Fibroblast of skin of right biceps (primary cell): ENCODE measurements around the gene QKI.
"Not testable (repeated sequence)": the region's sequence is repeated elsewhere in the genome, so short reads cannot be mapped to it uniquely, and the experiment has no call there.

ENCODE experiments used
- DNase-seq: peaks from one replicate; pipeline ENCODE4 v3.0.0-alpha.2; 2013

Gene QKI

DNA sequence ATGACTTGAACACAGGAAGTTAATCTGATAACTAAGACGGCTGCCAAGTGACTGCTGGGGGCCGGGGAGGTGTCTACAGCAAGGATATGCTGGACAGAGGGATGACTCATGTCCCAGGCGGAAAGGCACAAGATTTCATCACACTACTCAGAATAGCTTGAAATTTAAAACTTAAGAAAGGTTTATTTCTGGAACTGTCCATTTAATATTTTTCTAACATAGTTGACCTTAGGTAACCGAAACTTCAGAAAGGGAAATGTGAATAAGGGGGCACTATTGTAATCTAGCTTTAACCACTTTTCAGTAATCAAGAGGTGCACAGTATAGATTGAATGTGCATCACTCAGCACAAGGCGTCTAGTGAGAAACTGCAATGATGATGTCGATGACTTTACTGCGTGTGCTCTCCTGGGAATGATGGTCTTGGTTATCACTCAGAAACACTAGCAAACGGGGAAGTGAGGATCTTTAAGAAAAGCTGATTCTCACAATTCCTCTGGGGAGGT lies 171.5 kb downstream of the QKI start:
- DNase-seq: peak; percentile 91

GRCh38 chr6:163586888-163587287 lies 172.4 kb downstream of the QKI start:
- no peak for DNase-seq

DNA sequence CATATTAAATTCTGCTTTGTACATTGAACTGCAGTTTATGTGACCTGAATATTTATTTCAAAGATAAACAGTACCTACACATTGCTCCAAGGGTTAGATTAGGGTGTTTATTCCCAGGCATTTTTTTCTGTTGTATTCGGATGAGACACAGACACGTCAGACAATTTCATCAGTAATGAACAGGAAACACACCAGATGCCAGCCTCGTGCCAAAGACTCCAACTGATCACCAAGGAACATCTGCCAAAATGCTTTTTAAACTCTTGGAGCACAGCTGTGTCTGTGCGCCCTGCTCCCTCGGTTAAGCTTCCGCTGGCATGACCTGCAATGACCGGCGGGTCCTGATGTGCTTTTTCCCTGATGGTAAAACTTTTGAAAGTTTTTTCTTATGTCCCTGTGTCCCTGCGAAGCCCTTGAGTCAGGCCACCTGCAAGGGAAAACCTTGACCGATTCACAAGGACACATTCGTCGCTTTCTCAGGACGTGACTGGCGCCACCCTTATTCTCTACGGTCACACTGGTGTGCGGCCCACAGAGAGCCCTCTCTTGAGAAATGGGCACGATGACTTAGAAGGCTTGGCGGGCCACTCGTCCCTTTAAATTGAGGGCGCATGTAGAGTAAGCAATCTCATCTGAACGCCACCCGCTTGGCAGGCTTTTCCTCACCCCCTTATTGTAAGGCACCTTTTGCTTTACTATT lies 173.9 kb downstream of the QKI start:
- peak; percentile 59 for DNase-seq

DNA sequence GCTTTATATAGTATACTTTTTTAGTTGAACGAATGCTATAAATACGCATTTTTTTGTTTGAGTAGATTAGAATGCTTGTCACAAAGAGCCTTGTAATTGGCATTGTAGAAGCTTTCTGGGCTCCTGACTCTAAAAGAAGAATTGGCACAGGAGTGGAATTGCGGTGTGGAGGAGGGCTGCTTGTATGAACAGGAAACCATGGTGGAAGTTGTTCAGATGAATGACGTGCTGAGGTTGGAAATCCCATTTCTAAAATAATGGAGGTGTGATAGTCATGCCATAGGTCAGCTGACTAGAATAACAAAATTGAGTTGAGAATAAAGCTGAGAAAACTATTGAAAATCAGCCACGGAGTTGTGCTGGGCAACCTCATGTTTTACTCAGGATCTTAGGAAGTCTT lies 174.9 kb downstream of the QKI start:
- no peak for DNase-seq

GRCh38 chr6:163590132-163590531 lies 175.6 kb downstream of the QKI start:
- not testable (repeated sequence) for DNase-seq

DNA sequence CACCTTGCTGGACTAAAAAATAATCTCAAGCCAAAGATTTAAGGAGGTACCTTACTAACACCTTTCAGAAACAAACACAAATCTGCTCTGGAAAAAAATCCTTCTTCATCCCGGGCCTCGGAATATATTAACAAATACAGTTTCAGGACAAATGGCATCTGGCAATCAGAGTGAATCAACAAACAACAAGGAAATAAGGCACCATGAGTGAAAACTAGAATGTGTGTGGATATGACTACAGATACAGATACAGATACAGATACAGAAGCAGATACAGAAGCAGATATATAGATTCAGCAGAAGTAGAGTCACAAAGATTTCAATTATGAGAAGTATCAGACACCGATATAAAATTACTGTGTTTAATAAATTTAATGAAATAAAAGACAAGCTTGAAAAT lies 178.4 kb downstream of the QKI start:
- DNase-seq: no peak

DNA sequence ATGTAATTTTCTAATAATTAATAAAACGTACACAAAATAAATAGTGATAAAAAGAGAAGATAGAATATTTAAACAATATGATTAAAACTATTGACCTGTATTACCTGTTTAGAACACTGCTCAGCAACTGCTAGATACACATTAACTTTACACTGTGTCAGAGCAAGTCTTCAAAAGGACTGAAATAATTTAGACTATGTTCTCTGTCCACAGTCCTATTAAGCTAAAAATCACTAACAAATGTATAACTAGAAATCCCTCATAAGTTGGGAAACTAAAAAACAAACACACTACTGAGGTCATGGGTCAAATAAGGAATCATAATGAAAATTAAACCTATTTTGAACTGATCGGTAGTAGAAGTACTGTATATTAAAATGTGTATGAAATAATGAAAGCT lies 181.7 kb downstream of the QKI start:
- no peak for DNase-seq

DNA sequence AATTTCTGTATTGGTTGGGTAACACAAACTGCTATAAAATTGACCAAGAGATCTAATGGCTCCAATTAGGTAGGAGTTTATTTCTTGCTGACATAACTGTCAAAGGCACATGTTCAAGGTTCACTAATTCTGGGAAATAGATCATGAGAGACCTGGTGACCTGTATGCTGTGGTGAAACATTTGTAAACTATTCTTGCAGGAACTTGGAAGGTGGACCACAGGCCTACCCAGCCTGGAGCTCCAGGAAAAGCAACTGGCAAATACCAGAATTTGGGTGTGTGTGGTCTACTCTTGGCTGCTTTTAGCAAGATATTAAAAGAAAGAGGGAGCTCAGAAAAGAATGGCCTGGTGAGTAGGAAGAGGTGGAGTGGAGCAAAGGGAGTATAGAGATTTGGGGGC lies 184.6 kb downstream of the QKI start:
- no peak for DNase-seq

DNA sequence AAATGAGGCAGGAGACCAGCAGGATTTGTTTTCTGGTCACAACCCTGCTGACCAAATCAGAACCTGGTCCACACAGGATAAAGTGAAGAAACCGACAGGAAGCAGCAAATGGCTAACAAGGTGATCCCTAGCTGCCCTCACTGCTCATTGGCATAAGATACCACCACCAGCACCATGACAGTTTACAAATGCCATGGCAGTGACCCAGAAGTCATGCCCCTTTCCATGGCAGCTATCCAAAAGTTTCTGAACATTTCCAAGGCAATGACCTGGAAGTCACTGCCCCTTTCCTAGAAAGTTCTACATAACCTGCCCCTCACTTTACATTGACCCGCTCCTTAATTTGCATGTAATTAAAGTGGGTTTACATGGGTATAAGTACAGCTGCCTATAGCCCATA lies 185.2 kb downstream of the QKI start:
- DNase-seq: no peak

DNA sequence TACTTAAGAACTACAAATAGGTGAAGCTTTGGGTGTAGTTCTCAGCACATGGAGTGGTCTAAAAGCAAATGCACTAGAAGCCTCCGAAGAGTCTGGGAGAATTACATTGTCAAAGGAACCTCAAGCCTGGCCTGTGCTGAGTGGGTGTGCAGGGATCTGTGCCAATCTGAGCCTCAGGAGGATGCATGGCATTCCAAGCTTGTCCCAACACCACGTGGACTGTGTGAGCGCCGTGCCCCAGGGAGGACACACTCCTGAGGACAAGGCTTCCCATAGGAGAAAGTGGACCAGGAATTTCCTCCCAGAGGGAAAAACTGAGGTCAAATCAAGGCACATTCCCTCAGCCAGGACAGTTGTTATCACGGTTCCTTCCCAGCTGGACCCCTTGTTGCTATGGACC lies 185.8 kb downstream of the QKI start:
- no peak for DNase-seq

- no peak for DNase-seq
These were observed 186.3 kb downstream of the QKI start for GRCh38 chr6:163600781-163601180.

DNA sequence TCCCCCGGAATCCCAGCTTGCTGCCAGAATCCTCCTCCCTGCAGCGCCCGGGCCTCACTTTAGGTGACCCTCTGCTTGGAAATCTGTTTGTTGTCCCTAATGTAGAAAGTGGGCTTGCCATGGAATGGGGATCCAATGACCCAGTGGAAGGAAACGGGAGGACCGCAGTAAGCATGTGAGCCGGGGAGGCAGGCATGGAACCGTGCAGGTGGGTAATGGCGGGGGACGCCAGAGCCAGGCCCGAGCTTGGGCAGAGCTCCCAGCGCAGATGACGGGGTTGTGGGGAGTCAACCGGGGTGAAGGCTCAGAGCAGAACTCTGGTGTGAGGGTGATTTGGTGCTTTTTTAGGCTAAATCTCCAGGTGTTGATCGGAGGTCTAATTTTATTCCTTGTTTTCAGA lies 188.3 kb downstream of the QKI start:
- DNase-seq: no peak

DNA sequence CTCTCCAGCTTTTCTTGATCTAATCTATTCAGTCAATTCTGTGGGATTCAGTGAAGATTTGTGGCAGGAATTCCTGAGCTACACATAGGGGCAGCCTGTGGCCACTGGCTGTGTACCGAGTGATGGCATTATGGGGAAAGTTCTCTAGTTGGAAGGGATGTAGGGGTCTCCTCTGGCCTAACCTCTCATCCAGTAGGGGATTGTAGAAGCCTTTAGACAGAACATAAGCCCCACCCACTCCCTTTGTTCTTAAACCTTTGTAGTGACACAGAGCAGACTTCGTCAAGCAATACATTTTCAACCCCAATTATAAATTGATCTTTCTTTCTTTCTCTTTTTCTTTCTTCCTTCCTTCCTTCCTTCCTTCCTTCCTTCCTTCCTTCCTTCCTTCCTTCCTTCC lies 188.9 kb downstream of the QKI start:
- no peak for DNase-seq

DNA sequence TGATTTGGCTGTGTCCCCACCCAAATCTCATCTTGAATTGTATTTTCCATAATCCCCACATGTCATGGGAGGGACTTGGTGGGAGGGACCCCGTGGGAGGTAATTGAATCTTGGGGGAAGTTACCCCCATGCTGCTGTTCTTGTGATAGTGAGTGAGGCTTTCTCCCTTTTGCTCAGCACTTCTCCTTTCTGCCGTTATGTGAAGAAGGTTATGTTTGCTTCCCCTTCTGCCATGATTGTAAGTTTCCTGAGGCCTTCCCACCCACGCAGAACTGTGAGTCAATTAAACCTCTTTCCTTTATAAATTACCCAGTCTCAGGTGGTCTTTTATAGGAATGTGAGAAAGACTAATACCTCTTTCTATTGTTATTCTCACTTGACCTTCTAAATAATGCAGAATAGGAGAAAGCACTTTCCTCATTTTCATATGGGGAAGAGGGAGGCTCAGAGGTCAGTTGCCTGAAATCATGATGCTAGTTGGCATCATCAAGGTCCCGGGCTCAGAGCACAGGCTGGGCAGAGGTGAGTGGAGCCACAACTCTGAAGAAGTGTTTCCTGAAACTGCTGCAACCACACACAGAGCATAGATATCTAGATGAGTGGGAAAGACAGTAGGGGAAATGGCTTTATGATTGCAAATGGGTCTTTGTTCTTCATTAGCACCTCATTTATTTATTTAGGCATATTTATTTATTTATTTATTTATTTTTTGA lies 191.0 kb downstream of the QKI start:
- DNase-seq: no peak

GRCh38 chr6:163607792-163608191 lies 193.3 kb downstream of the QKI start:
- no peak for DNase-seq

GRCh38 chr6:163608204-163608644 lies 193.7 kb downstream of the QKI start:
- DNase-seq: no peak

DNA sequence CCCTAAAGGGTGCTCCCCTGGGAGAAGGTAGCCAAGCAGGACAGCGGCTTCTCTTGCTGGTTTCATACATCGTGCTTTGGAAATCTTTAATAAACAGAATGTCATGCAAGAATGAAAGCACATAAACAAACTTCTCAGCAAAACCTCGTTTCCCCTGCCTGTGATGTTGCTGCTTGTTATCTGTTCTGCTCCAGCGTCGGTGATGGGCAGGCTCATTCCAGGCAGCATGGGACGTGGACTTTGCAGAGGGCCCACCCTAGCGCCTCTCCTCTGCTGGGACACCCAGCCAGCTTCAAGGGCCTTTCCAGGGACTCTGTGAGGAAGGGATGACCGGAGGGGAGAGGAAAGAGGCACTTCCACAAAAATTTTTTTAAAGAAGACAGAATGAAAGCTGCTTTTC lies 197.7 kb downstream of the QKI start:
- DNase-seq: no peak

DNA sequence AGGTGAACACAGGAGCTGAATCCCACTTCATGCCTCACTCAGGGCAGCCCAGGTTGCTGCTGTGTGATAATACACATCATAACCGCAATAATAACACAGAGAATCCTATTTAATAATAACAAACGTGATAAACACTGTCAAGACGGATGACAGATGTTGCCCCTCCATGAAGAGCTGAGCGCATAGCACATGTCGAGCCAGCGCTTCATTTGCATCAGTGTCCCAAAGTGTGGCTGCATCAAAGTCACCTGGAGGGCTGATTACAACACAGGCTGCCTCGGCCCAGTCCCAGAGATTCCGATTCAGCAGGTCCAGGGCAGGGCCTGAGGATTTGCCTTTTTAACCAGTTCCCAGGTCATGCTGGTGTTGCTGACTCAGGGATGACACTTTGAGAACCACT lies 198.5 kb downstream of the QKI start:
- DNase-seq: no peak

- DNase-seq: no peak
These were observed 199.2 kb downstream of the QKI start for GRCh38 chr6:163613668-163614067.

GRCh38 chr6:163616452-163616851 lies 201.9 kb downstream of the QKI start:
- DNase-seq: no peak

DNA sequence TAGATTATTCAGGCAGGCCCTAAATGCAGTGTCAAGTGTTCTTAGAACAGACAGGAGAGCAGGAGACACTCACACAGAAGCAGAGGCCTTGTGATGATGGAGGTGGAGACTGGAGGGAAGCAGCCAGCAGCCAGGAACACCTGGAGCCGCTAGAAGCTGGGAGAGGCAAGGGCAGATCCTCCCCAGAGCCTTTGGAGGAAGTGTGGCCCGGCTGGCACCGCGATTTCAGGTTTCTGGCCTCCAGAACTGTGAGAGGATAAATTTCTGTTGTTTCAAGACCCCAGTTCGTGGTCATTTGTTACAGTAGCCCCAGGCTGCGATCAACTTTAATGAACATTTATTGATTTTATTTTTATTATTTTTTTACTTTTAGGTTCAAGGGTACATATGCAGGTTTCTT lies 203.0 kb downstream of the QKI start:
- no peak for DNase-seq

GRCh38 chr6:163620101-163620500 lies 205.6 kb downstream of the QKI start:
- no peak for DNase-seq

- DNase-seq: peak; percentile 36
These were observed 206.3 kb downstream of the QKI start for GRCh38 chr6:163620670-163621330.

DNA sequence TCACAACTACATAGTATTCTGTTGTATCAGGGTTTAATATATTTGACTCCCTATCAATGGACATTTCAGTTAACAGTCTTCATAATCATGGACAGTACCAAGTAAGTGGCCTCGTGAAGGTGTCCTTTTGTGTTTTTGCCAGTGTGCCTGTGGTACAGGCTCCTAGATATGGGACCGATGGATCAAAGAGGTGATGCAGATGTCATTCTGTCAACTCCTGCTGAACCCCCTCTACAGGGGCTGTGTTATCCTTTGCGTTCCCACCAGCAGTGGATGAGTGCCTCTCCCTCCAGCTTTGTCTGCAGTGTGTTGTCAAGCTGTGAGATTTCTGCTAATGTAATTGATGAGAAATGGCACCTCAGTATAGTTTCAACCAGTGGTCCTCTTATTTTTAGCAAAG lies 210.7 kb downstream of the QKI start:
- no peak for DNase-seq
